IMR-90 (cell line): Measurements from ENCODE around the gene RIMS1. TPM values are rescaled to one million over a fixed set of nuclear protein-coding genes. Genes with fewer than 3 reads are reported as not detected.

Experiments used
- ATAC-seq: fragments of 200-7000 bp; cut with Tn5 transposase; 2 replicates; pipeline ENCODE4 v1.9.1; 2020; ENCODE audit warnings: low read depth, mild to moderate bottlenecking, moderate library complexity
- BruUV-seq: library from RNA; stranded (reverse); fragments of 400-500 nt; replicated peaks from 2 replicates; lab custom pipeline; 2021; lab: Mats Ljungman, UMichigan
- CTCF ChIA-PET: fragments of 300-600 bp; formaldehyde crosslinking; extraction: SDS; loops from one replicate; lab custom pipeline; 2021; ENCODE audit warnings: antibody characterized with exemption; lab: Yijun Ruan, JAX
- POLR2A ChIA-PET: fragments of 300-600 bp; sonication (Branson Sonifier 250); formaldehyde crosslinking; loops from one replicate; lab custom pipeline; 2022; ENCODE audit warnings: antibody characterized with exemption; ENCODE audit not compliant: unreplicated experiment; lab: Charles Lee
- DNase-seq: peaks from one replicate; pipeline ENCODE4 v3.0.0; 2013
- H2AFZ ChIP-seq: replicated peaks from 2 replicates; pipeline ENCODE3; 2013; ENCODE audit warnings: low read length, mild to moderate bottlenecking; ENCODE audit not compliant: poor library complexity
- H2AK5ac ChIP-seq: 2 replicates; pipeline ENCODE4 v1.6.1; 2013; ENCODE audit warnings: low read depth, low read length, inconsistent platforms
- H2AK9ac ChIP-seq: replicated peaks from 2 replicates; pipeline ENCODE3; 2013; ENCODE audit warnings: mild to moderate bottlenecking, low read depth, low read length, moderate library complexity; ENCODE audit not compliant: poor library complexity
- H2BK120ac ChIP-seq: 2 replicates; pipeline ENCODE4 v1.6.1; 2013; ENCODE audit warnings: low read depth, low read length, inconsistent platforms
- H2BK15ac ChIP-seq: 3 replicates; pipeline ENCODE4 v1.6.1; 2013; ENCODE audit warnings: low read depth, low read length, inconsistent platforms
- H2BK20ac ChIP-seq: 2 replicates; pipeline ENCODE4 v1.6.1; 2013; ENCODE audit warnings: low read depth, mild to moderate bottlenecking, inconsistent platforms, low read length, moderate library complexity
- H2BK5ac ChIP-seq: 2 replicates; pipeline ENCODE4 v1.6.1; 2013; ENCODE audit warnings: mild to moderate bottlenecking, low read depth, low read length, inconsistent platforms; ENCODE audit not compliant: poor library complexity, severe bottlenecking
- H3K14ac ChIP-seq: replicated peaks from 2 replicates; pipeline ENCODE4 v1.6.1; 2013; ENCODE audit warnings: low read depth, low read length, inconsistent platforms
- H3K18ac ChIP-seq: 2 replicates; pipeline ENCODE4 v1.6.1; 2013; ENCODE audit warnings: low read depth, low read length, control low read depth
- H3K23ac ChIP-seq: 2 replicates; pipeline ENCODE4 v1.6.1; 2013; ENCODE audit warnings: low read depth, low read length, inconsistent platforms
- H3K27ac ChIP-seq: 2 replicates; pipeline ENCODE4 v1.5.1; 2013; ENCODE audit warnings: mild to moderate bottlenecking, control low read depth, low read length; ENCODE audit not compliant: insufficient read depth
- H3K27me3 ChIP-seq: 2 replicates; pipeline ENCODE4 v1.6.1; 2013; ENCODE audit warnings: low read length; ENCODE audit not compliant: control insufficient read depth, insufficient read depth
- H3K36me3 ChIP-seq: 2 replicates; pipeline ENCODE4 v1.6.1; 2013; ENCODE audit warnings: low read length, mixed read lengths; ENCODE audit not compliant: control insufficient read depth, insufficient read depth
- H3K4ac ChIP-seq: 2 replicates; pipeline ENCODE4 v1.6.1; 2013; ENCODE audit warnings: low read depth, low read length, inconsistent platforms
- H3K4me1 ChIP-seq: 2 replicates; pipeline ENCODE4 v1.6.1; 2013; ENCODE audit warnings: low read length, mixed read lengths; ENCODE audit not compliant: control insufficient read depth, insufficient read depth
- H3K4me2 ChIP-seq: 2 replicates; pipeline ENCODE4 v1.6.1; 2013; ENCODE audit warnings: low read depth, mild to moderate bottlenecking, control low read depth, low read length, moderate library complexity
- H3K4me3 ChIP-seq: 2 replicates; pipeline ENCODE4 v1.5.1; 2013; ENCODE audit warnings: low read depth, mild to moderate bottlenecking, control low read depth, low read length, moderate library complexity; ENCODE audit not compliant: insufficient read depth
- H3K56ac ChIP-seq: 2 replicates; pipeline ENCODE4 v1.6.1; 2013; ENCODE audit warnings: low read length, inconsistent platforms; ENCODE audit not compliant: insufficient read depth; ENCODE audit errors: extremely low read depth
- H3K79me1 ChIP-seq, 2 experiments: 2 replicates each; pipeline ENCODE4 v1.6.1; 2013; ENCODE audit warnings: low read length in 2 of 2, inconsistent platforms in 1 of 2, low read depth in 1 of 2
- H3K9ac ChIP-seq: 2 replicates; pipeline ENCODE4 v1.6.1; 2013; ENCODE audit warnings: low read depth, low read length, control low read depth
- H3K9me1 ChIP-seq: 2 replicates; pipeline ENCODE4 v1.6.1; 2013; ENCODE audit warnings: low read length, inconsistent platforms; ENCODE audit not compliant: insufficient read depth
- H3K9me3 ChIP-seq: 2 replicates; pipeline ENCODE4 v1.6.1; 2013; ENCODE audit warnings: low read length; ENCODE audit not compliant: control insufficient read depth, insufficient read depth
- H4K20me1 ChIP-seq: 2 replicates; pipeline ENCODE4 v1.6.1; 2013; ENCODE audit warnings: low read length, inconsistent platforms; ENCODE audit not compliant: insufficient read depth
- H4K5ac ChIP-seq: 2 replicates; pipeline ENCODE4 v1.6.1; 2013; ENCODE audit warnings: mild to moderate bottlenecking, low read depth, low read length, control low read depth
- H4K8ac ChIP-seq, 2 experiments: 2 replicates each; pipeline ENCODE4 v1.6.1; 2013; ENCODE audit warnings: low read depth in 2 of 2, low read length in 2 of 2, control low read depth in 1 of 2, inconsistent platforms in 1 of 2
- H4K91ac ChIP-seq: 2 replicates; pipeline ENCODE4 v1.6.1; 2013; ENCODE audit warnings: low read depth, low read length, inconsistent platforms; ENCODE audit not compliant: insufficient read depth
- BHLHE40 ChIP-seq: fragments of 150-350 bp; IDR thresholded peaks from 2 replicates; pipeline ENCODE4 v1.6.1; 2016; ENCODE audit warnings: mild to moderate bottlenecking, low read depth, low read length
- FOS ChIP-seq: fragments of 150-350 bp; IDR thresholded peaks from 2 replicates; pipeline ENCODE4 v1.6.1; 2016; ENCODE audit warnings: low read depth, low read length
- POLR2A ChIP-seq: IDR thresholded peaks from 2 replicates; pipeline ENCODE4 v1.6.1; 2012; ENCODE audit warnings: mild to moderate bottlenecking, low read depth, low read length
- WGBS, 2 experiments: methylation state at CpG; one replicate each; pipeline versions ENCODE4 v1.1.5 to v1.1.7; 2013; ENCODE audit warnings: missing lambda C conversion rate in 2 of 2; ENCODE audit not compliant: insufficient read length in 1 of 2; ENCODE audit errors: extremely low coverage in 2 of 2; 5-methylcytosine and 5-hydroxymethylcytosine counted together
- dilution Hi-C: fragments of 300-500 bp; cut with HindIII; formaldehyde crosslinking; loops from one replicate; pipeline ENCODE4 v1.14.3; 2018; ENCODE audit warnings: low sequenced_read_pairs; ENCODE audit not compliant: unreplicated experiment
- in situ Hi-C: fragments of 300-500 bp; cut with MboI; formaldehyde crosslinking; loops from 3 replicates; pipeline ENCODE4 v1.14.3; 2019; ENCODE audit warnings: low sequenced_read_pairs, inconsistent platforms, mixed read lengths
- intact Hi-C: fragments of 100-400 bp; cut with micrococcal nuclease; formaldehyde crosslinking; loops from 2 replicates; pipeline ENCODE4 v1.10.0; 2022
- polyA plus RNA-seq, 3 experiments: library from polyadenylated mRNA; depleted of rRNA; stranded (reverse); fragments of >200 nt; gene quantifications; 2 replicates each; pipeline ENCODE4 v1.2.3, GENCODE V29; 2012; ENCODE audit warnings: low replicate concordance in 1 of 3
- total RNA-seq: library from RNA; depleted of rRNA; stranded (reverse); fragments of >200 nt; gene quantifications from 2 replicates; pipeline ENCODE4 v1.2.3, GENCODE V29; 2012
- TF ChIP-seq, protein P1 (sequence below): fragments of 150-350 bp; IDR thresholded peaks from 2 replicates; pipeline ENCODE4 v1.6.1; 2017; ENCODE audit warnings: mild to moderate bottlenecking, antibody characterized with exemption, low read length, low read depth

The RIMS1 gene
- total and polyA plus RNA-seq, 2 of the 4 experiments (the other 2 are of a cell fraction): 0.44 to 3.8 TPM

DNA sequence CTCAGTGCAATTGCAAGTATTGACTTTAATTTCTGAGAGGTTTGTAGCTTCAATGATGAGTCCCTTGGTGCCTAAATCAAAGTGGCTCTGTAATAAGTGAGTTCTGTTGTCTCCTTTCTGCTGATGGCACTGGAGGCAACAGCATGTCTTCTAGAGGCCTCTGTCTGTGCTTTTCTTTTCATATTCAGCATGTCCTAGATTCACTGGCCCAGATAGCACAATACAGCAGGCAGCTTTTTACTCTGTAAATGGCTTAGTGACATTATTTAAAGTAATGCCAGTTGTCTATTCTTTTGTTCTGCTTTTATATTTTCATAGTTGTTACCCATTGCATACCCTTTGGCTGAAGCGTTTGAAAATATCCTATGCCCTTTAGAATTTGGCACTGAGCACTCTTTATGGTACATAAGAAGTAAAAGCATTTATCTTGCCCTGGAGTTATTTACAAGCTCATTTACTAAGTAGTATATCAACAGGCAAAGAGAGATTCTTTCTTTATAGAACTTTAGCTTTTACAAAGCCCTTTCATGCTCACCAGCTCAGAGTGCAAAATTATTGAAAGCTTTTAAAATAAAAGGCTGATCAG is 464.0 kb downstream of the RIMS1 start:
- H3K23ac ChIP-seq: 0 out of 2 replicates have a peak overlapping the region, but pooled peaks have one; percentile 26
- no peaks in the 10 kb centered on the region for H3K79me1 ChIP-seq
- no peaks in the 10 kb centered on the region for H4K20me1 ChIP-seq
- no peak overlapping the region for H4K5ac ChIP-seq
- peak overlapping the region; percentile 44; the same call in 1 of the 2 replicates for H2BK20ac ChIP-seq
- no peak overlapping the region for H2AFZ ChIP-seq
- H3K4ac ChIP-seq: no peak overlapping the region
- H3K27ac ChIP-seq: no peak overlapping the region
- no peak overlapping the region for H3K4me3 ChIP-seq
- TF ChIP-seq FOS (no peak), POLR2A (no peak), BHLHE40 (no peak)
- TF ChIP-seq, protein P1, sequence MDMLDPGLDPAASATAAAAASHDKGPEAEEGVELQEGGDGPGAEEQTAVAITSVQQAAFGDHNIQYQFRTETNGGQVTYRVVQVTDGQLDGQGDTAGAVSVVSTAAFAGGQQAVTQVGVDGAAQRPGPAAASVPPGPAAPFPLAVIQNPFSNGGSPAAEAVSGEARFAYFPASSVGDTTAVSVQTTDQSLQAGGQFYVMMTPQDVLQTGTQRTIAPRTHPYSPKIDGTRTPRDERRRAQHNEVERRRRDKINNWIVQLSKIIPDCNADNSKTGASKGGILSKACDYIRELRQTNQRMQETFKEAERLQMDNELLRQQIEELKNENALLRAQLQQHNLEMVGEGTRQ: no peak
- dilution Hi-C loops: no loop called here
- intact Hi-C loops: no loop called here
- H3K27me3 ChIP-seq: no peaks in the 10 kb centered on the region
- DNase-seq (no peak), ATAC-seq (no peak)
- no peak overlapping the region for H2AK5ac ChIP-seq
- in situ Hi-C loops: no loop called here
- H3K4me2 ChIP-seq: no peak overlapping the region
- no peaks in the 10 kb centered on the region for H3K9me3 ChIP-seq
- no peak overlapping the region for H4K8ac ChIP-seq
- 0 out of 2 replicates have a peak overlapping the region, but pooled peaks have one; percentile 60 for H3K14ac ChIP-seq
- POLR2A ChIA-PET: no interaction called here
- H2AK9ac ChIP-seq: no peak overlapping the region
- CTCF ChIA-PET: interaction anchor here (1.0 kb wide), 1 partner anchor 17 kb away, joined by 3 read pairs; no protein-coding TSS in a partner anchor
- no peak overlapping the region for H2BK5ac ChIP-seq
- peak overlapping the region; percentile 69; the same call in 1 of the 2 replicates for H2BK120ac ChIP-seq
- no peak overlapping the region for H3K56ac ChIP-seq
- H2BK15ac ChIP-seq: no peak overlapping the region
- no peaks in the 10 kb centered on the region for H3K36me3 ChIP-seq
- H3K18ac ChIP-seq: peak overlapping the region; percentile 52; the same call in 1 of the 2 replicates
- BruUV-seq: no TSS peak
- H4K91ac ChIP-seq: no peak overlapping the region
- no peak overlapping the region for H3K9ac ChIP-seq
- no peaks in the 10 kb centered on the region for H3K9me1 ChIP-seq
- H3K4me1 ChIP-seq: no peaks in the 10 kb centered on the region
- no CpG with 5 or more reads among the region's 1 CpG for WGBS, 2 experiments
